GM12873 (cell line): ENCODE data around the gene MRPL9.

ENCODE experiments used
- TF ChIP-seq, protein P1 (sequence below): IDR thresholded peaks from 2 replicates; pipeline ENCODE4 v1.5.1; 2012; ENCODE audit warnings: low read depth, mild to moderate bottlenecking, moderate library complexity, low read length, control low read depth; ENCODE audit not compliant: insufficient read depth; ENCODE audit errors: missing control alignments

MRPL9 gene

DNA sequence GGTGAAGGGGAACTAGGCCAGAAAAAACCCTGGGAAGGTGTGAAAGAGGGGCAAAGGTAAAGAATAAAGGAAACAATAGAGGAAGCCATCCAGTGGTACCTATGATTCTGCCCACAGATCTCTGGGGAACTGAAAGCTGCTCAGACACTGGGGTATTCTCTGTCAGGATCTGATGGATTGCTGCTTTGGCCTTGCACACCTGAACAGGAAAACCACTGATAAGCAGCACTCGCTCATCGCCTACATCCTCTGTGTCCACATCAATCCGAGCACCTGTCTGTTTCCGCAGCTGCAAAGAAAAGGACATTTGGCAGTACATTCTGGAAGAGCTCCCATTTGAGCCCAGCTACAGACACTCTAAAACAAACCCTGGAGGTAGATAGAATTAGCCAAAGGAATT is 16.6 kb upstream of the MRPL9 start:
- TF ChIP-seq, protein P1, sequence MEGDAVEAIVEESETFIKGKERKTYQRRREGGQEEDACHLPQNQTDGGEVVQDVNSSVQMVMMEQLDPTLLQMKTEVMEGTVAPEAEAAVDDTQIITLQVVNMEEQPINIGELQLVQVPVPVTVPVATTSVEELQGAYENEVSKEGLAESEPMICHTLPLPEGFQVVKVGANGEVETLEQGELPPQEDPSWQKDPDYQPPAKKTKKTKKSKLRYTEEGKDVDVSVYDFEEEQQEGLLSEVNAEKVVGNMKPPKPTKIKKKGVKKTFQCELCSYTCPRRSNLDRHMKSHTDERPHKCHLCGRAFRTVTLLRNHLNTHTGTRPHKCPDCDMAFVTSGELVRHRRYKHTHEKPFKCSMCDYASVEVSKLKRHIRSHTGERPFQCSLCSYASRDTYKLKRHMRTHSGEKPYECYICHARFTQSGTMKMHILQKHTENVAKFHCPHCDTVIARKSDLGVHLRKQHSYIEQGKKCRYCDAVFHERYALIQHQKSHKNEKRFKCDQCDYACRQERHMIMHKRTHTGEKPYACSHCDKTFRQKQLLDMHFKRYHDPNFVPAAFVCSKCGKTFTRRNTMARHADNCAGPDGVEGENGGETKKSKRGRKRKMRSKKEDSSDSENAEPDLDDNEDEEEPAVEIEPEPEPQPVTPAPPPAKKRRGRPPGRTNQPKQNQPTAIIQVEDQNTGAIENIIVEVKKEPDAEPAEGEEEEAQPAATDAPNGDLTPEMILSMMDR: no peak

DNA sequence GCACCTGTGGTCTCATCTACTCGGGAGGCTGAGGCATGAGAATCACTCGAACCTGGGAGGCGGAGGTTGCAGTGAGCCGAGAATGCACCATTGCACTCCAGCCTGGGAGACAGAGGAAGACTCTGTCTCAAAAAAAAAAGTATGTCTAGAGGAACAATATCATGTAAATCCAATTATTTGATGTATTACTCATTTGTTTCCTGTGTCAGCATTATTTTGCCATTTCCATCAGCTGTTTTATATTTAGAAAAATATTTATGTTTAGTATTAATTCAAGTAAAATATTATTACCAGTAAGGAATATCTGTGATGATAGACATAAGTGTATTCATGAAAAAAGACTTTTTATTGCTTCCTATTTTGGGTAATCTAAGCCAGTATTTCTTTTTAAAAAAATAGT is 14.0 kb upstream of the MRPL9 start:
- TF ChIP-seq, protein P1: no peak

DNA sequence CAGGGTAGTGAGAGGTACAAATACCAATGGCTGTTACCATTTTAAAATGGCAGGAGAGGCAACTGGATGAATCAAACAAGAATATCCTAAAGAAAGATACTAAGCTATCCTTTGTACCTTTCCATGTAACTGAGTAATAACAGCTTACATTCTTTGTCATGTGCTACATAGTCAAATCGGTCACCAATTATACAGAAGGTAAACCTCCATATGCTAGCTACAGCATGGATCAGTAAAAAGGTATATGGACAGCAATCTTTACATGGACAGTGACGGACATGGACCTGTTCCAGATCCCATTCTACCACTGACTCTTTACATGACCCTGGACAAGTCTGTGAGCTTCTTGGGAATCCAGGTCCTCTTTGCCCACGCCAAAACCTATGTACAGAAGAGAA is 13.4 kb upstream of the MRPL9 start:
- TF ChIP-seq, protein P1: no peak

DNA sequence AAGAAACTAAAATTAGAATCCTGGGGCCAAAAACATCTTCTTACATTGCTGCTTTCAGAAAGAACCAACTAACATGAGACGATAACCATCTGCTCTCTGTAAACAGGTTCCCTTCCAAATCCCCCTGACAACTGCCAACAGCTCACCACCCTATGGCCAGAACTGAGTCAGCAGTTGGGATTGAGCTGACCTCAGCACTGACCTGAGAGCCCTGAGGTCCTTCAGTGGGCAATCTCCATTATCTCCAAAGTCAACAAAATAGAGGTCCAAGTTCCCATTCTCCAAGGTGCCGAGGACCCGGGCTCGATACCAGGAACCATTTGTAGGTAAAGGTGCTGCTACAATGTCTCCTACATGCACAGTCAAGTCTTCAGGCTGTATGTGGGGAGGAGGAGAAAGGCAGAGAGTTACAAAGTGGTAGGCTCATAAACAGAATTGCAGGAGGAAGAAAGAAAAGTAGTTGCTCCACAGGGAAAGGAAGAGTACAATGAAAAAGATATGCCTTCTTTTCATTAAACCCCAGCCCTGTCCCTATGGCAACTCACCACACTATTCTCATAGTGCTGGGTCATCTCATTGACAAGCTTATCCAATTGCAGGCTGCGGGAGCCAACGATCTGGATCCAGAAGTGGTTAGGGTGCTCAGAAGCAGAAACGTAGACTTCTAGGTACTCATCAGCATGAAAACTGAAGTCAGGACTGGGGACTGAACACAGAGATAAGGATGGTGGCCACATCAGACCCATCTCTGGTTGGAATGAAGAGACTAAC is 12.8 kb upstream of the MRPL9 start:
- TF ChIP-seq, protein P1: no peak

DNA sequence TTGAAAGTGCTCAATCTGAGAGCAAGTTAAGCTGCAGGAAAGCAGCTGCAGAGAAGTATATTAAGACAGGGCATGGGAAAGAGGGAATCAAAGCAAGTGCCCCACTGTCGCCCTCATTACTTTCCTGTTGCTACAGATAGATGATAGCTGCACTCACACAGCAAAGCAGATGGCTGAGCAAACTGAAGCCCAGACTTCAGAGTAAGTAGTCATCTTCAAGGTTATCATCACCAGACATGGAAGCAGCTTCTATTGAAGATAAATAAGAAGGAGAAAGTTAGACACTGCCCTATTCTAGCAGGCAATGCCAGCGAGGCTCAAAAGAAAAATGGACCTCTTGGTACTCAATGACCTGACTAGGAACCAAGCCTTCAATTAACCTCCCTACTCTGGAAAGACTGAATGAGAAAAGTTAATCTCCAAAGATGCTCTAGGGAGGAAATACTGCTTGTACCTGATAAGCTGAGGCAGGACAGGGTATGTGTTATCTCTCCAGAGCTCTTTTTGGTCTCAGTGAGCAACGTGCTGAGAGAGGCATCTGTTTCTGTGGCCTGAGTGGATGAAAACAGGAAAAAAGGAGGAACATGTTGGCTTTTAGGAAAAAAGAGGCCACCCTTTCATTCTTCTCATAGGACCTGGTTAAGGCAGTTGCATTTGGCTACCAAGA is 11.1 kb upstream of the MRPL9 start:
- TF ChIP-seq, protein P1: no peak

DNA sequence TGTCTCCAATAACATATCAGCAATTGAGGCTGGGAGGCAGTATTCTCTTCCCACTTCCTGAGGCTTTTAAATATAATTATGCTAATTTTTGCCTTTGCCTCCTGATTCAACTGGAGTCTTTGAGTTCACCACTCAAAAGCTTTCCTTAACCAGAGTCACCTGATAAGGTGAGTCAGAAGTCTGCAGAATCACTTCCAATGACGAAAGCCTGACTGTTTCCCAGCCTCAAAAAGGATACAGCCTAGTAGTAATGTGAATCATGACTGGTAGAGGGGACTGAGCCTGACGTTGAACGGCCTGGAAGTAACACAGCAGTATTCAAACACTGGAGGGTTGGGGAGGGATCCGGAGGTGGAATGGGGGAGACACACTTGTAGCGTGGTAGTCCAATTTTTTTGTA is 10.4 kb upstream of the MRPL9 start:
- TF ChIP-seq, protein P1: no peak

DNA sequence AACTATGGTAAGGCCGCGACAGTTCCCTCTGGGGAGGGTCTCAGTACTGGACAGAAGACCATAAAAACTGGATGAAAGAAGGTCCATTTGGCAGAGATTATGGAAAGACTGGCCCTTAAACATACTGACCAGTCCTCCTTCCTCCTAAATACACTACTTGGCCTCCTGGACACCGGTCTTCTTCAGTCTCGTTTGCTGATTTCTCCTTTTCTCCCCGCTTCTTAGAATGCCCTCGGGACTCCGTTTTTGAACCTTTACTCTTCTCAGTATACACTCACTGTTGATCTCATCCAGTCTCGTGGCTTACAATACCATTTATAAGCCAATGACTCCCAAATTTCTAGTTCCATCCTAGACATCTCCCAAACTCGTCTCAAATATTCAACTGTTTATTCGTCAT is 694 bp upstream of the MRPL9 start:
- TF ChIP-seq, protein P1: no peak
